Stomach smooth muscle (tissue), 2 donors: ENCODE data around the gene CYB561D2.

Source experiments
- H3K27ac ChIP-seq: one replicate; pipeline ENCODE4 v1.7.0; 2013; ENCODE audit warnings: mild to moderate bottlenecking, low read length, inconsistent platforms
- H3K27me3 ChIP-seq, 2 donors: one replicate each; pipeline ENCODE4 v1.7.0; 2013; ENCODE audit warnings: low read length in 2 of 2; ENCODE audit not compliant: insufficient read depth in 2 of 2, control insufficient read depth in 1 of 2
- H3K36me3 ChIP-seq, 2 donors: one replicate each; pipeline ENCODE4 v1.7.0; 2013; ENCODE audit warnings: low read length in 2 of 2; ENCODE audit not compliant: control insufficient read depth in 2 of 2, insufficient read depth in 2 of 2
- H3K4me1 ChIP-seq: one replicate; pipeline ENCODE4 v1.7.0; 2013; ENCODE audit warnings: low read length; ENCODE audit not compliant: control insufficient read depth, insufficient read depth
- H3K4me3 ChIP-seq, 2 donors: one replicate each; pipeline ENCODE4 v1.7.0; 2013; ENCODE audit warnings: low read length in 2 of 2
- H3K9ac ChIP-seq, 2 donors: one replicate each; pipeline ENCODE4 v1.7.0; 2013; ENCODE audit warnings: low read length in 2 of 2, mild to moderate bottlenecking in 1 of 2
- H3K9me3 ChIP-seq, 2 donors: one replicate each; pipeline ENCODE4 v1.7.0; 2013; ENCODE audit warnings: low read length in 2 of 2; ENCODE audit not compliant: control insufficient read depth in 2 of 2
- donor health status: healthy.
- donor health status: Pancreatic carcinoma.

The CYB561D2 gene

DNA sequence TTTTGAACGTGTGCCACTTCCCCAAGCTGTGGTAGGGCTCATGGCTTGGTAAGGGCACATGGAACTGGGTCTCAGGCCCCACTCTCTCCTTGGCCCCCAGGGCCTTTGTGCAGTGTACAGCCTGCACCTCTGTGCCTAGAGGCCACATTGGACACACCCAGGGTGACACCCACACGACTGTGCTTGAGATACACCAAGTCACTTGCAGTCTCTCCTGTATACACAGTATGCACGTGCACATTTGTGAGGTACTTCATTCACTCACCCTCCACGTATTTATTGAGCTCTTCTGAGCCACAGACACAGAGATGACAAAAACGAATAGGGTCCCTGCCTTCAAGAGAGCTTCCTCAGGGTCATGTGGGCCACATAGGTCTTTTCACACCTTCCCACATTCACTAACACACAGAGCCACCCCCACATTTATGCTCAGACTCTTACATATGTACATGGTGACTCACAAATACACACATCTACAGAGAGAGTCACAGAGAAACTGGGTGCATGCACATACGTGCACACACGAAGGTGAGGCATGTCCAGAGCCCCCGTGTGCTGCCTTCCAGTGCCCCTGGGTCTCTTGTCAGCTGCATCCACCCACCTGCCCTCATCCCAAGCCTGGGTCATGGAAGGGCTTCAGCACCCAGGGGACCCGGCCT, 18.5 kb downstream of the CYB561D2 start:
- H3K4me1 ChIP-seq: peaks cover 14% of the 10 kb centered on the region
- H3K27ac ChIP-seq: no peak overlapping the region
- no peak overlapping the region for H3K4me3 ChIP-seq
- H3K9me3 ChIP-seq: no peaks in the 10 kb centered on the region
- no peak overlapping the region for H3K9ac ChIP-seq
- peaks cover 0 to 4% of the 10 kb centered on the region in 2 donors for H3K27me3 ChIP-seq
- no peaks in the 10 kb centered on the region for H3K36me3 ChIP-seq

DNA sequence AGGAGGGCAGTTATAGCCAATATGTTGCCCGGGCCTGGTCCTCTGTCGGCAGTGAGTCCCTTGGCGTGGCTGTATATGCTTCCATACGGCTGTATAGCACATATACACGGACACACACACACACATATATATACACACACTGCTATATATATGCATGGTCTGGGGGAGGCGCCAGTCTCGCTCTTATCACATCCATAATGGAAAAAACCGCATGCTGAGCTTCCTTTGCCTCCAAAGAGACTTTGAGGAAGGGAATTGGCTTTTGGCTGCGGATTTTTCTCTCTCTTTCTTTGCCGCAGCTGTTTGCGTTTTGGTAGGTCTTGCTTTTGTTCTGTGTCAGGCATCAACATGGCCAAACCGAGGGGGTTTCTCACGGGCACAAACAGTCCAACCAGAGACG, 19.9 kb downstream of the CYB561D2 start:
- Histone ChIP-seq H3K27ac (no peak overlapping the region), H3K27me3 (peaks cover 0 to 4% of the 10 kb centered on the region in 2 donors), H3K4me1 (peaks cover 3% of the 10 kb centered on the region), H3K9me3 (no peaks in the 10 kb centered on the region), H3K9ac (no peak overlapping the region), H3K4me3 (no peak overlapping the region), H3K36me3 (no peaks in the 10 kb centered on the region)

DNA sequence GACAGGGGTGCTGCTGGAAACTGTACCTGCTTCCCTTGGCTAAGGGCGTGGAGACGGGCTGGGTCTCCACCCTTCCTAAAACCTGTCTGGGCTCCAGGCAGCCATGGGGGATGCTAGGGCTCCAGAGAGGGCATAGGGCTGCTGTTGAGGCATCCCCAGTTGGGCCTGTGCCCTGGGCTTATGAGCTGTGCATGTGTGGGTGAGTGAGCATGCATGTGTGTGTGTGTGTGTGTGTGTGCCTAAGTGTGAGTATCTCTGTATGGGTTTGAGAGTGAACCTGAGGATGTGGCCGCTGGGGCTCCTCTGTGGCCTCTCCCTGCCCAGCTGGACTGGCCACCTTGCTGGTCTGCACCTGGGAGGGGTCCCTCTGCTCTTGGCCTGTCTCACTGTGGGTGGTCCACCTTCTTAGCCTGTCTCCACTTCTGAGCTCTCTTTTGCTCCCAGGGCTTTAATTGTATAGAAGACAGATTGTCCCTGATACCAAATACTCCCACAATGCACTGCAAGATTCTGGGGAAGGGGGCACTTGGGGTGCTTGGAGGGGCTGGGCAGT, 20.5 kb downstream of the CYB561D2 start:
- H3K27ac ChIP-seq: no peak overlapping the region
- H3K36me3 ChIP-seq: no peaks in the 10 kb centered on the region
- no peaks in the 10 kb centered on the region for H3K4me1 ChIP-seq
- no peaks in the 10 kb centered on the region for H3K9me3 ChIP-seq
- peaks cover 0 to 4% of the 10 kb centered on the region in 2 donors for H3K27me3 ChIP-seq
- H3K4me3 ChIP-seq: no peak overlapping the region
- no peak overlapping the region for H3K9ac ChIP-seq

DNA sequence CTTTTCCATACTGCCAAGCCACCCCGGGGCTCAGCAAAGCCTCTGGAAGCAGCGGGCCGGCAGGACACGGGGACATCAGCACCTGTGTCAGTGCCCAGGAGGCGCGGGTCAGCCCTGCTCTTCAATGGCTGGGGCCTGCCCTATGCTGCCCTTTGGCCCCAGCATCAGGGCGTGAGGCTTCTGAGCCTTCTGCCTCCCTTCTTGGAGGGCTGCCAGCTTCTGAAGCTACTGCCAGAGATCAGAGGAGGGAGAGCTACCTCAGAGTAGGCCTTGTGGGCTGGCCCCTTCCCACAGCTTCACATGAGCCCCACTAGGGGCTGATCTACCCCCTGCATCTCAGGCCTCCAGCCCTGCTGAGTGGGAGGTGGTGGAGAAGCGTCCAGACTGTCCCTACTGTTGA, 21.7 kb downstream of the CYB561D2 start:
- no peak overlapping the region for H3K9ac ChIP-seq
- H3K4me1 ChIP-seq: no peaks in the 10 kb centered on the region
- H3K4me3 ChIP-seq: no peak overlapping the region
- H3K36me3 ChIP-seq: no peaks in the 10 kb centered on the region
- peaks cover 0 to 4% of the 10 kb centered on the region in 2 donors for H3K27me3 ChIP-seq
- H3K27ac ChIP-seq: no peak overlapping the region
- no peaks in the 10 kb centered on the region for H3K9me3 ChIP-seq

DNA sequence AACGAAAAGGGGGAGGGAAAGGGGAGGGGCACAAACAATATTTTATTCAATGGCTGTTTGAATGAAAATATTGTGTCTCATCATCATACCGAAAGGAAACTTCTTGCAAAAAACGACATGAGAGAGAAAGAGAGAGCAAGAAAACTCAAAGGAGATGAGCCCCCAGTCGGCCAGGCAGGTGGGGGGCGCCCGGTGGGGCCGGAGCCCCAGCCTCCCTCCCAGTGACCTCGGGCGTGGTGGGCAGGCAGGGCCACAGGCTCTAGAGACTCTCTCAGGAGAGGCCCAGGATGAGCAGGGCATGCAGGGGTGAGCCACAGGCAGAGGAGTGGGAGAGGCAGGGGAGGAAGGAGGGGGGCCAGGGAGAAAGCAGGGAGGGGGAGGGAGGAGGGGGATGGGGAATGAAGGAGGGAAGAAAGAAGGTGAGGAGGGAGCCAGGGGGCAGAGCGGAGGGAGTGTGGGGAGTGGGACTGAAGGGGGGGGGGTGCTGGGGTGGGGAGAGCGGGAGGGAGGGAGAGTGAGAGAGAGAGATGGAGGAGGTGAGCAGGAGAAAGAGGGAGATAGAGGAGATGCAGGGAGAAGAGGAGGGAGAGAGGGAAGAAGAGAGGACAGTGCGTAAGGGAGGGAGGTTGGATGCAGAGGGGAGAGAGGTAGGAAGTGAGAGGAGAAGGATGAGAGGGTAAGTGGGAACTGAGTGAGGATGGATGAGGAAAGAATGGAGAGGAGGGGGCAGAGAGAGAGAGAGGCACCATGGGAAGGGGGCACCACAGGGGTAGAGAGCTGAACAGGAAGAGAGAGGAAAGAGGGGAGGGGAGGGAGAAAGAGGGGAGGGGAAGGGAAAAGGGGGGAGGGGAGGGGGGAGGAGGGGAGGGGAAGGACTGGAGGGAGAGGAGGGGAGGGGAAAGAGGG, 22.7 kb downstream of the CYB561D2 start:
- no peak overlapping the region for H3K4me3 ChIP-seq
- no peaks in the 10 kb centered on the region for H3K4me1 ChIP-seq
- H3K9me3 ChIP-seq: no peaks in the 10 kb centered on the region
- H3K36me3 ChIP-seq: no peaks in the 10 kb centered on the region
- no peak overlapping the region for H3K9ac ChIP-seq
- H3K27me3 ChIP-seq: peaks cover 0 to 4% of the 10 kb centered on the region in 2 donors
- no peak overlapping the region for H3K27ac ChIP-seq

DNA sequence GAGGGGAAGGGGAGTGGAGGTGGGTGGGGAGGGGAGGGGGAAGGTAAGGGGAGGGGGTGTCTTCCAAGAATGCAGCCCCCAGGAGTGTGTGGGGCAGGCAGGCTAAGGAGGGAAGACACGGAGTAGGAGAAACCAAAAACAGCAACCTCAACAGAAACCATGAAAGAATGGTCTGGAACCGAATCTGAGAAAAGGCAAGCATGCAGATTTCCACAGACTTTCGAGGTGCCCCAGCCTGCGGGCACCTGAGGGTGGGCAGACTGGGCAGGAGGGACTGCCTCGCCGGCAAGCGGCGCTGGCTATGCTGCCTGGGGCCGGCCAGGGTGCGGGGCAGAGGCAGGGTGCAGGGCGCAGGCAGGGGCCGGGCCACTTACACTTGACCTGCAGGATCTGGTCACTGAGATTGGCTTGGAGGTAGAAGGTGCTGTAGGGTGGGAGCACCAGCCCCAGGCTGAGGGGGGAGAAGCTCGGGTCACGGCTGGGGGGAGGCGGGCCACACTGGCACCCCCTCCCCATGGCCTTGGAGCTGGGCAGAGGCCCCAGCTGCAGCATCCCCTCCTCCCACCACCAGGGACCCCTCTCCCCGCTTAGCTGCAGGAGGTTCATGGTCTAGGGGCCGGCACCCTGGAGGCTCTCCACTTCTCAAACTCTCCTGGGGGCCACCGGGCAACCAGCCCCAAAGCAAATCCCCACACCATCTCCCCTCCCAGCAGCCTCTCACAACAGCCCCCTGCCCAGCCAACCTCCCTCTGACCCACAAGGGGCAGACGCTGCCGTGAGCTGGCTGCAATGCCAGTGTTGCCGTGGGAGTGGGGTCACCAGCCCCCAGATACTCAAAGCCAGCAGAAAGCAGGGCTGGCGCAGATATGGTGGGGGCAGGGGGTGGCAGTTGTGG, 23.9 kb downstream of the CYB561D2 start:
- H3K4me1 ChIP-seq: no peaks in the 10 kb centered on the region
- H3K9ac ChIP-seq: no peak overlapping the region
- H3K9me3 ChIP-seq: no peaks in the 10 kb centered on the region
- no peaks in the 10 kb centered on the region for H3K36me3 ChIP-seq
- H3K27me3 ChIP-seq: peaks cover 0 to 2% of the 10 kb centered on the region in 2 donors
- H3K4me3 ChIP-seq: no peak overlapping the region
- H3K27ac ChIP-seq: no peak overlapping the region

DNA sequence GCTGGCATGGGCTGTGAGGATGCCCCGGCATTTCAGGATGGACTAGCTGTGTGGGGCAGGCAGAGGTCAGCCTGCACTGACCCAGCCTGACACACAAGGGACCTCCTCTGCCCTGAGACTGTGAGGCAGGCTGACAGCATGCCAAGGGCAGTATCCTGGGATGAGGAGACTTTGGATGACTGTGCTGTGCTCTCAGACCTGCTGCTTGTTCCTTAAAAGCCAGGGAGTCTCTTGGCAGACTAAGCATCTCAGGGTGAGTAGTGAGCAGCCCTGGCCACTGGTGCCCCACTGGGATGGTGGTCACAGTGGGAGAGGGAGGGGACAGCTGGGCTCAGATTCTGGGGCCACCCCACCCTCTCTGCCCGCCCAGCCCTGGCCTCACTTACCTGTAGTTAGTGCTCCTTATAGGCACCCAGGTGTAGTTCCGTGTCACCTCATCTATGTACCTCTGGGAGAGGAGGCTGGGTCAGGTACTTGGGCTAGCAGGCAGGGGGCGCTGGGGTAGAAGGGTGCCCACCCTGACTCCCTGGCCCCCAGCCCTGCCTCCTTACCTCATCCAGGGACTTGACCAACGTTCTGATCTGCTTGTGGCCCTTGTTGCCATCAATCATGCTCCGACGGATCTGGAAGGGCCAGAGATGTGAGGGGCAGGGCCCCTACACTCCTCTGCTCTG, 24.7 kb downstream of the CYB561D2 start:
- no peak overlapping the region for H3K4me3 ChIP-seq
- H3K4me1 ChIP-seq: no peaks in the 10 kb centered on the region
- no peaks in the 10 kb centered on the region for H3K36me3 ChIP-seq
- no peak overlapping the region for H3K27ac ChIP-seq
- peaks cover 0 to 2% of the 10 kb centered on the region in 2 donors for H3K27me3 ChIP-seq
- H3K9ac ChIP-seq: no peak overlapping the region
- no peaks in the 10 kb centered on the region for H3K9me3 ChIP-seq

DNA sequence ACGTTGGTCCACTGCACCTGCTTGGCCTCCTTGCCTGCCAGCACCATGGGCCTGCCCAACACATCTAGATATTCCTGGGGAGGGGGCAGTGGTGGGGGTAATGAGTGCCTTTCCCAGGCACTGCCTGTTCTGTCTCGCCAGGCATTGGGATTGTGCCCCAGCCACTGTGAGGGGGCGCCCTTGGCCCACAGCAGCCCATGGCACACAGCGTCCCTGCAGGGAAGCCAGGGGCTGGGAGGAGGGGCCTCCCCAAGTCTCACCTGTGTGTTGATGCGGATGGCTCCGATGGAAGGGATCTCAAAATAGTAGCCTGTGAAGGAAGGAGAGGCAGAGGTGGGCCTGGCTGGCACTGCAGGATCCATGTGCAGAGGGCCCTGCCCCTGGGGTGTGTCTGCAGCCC, 27.4 kb downstream of the CYB561D2 start:
- no peaks in the 10 kb centered on the region for H3K9me3 ChIP-seq
- H3K27me3 ChIP-seq: no peaks in the 10 kb centered on the region
- H3K36me3 ChIP-seq: no peaks in the 10 kb centered on the region
- no peak overlapping the region for H3K4me3 ChIP-seq
- no peak overlapping the region for H3K27ac ChIP-seq
- H3K9ac ChIP-seq: no peak overlapping the region
- no peaks in the 10 kb centered on the region for H3K4me1 ChIP-seq

DNA sequence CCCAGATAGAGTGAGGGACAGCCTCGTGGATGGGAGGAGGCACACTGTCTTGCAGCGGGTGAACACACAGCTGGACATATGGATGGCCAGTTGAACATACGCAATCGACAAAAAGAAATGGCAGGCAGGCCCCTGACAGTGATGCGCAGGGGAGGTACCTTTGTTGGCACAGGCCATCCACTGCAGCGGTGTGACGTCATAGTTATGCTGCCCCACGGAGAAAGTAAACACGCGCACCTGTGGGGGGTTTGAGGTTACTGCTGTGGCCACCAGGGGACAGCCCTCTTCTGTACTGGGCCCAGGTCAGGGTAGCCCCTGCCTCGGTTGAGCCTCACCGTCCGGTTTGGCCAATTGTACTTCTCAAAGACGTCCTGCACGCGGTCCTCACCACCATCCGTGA, 28.1 kb downstream of the CYB561D2 start:
- H3K9me3 ChIP-seq: no peaks in the 10 kb centered on the region
- no peak overlapping the region for H3K4me3 ChIP-seq
- no peak overlapping the region for H3K27ac ChIP-seq
- H3K27me3 ChIP-seq: no peaks in the 10 kb centered on the region
- no peaks in the 10 kb centered on the region for H3K36me3 ChIP-seq
- H3K9ac ChIP-seq: no peak overlapping the region
- no peaks in the 10 kb centered on the region for H3K4me1 ChIP-seq
